ENCODE results near the gene GSG1L.

GSG1L gene

DNA sequence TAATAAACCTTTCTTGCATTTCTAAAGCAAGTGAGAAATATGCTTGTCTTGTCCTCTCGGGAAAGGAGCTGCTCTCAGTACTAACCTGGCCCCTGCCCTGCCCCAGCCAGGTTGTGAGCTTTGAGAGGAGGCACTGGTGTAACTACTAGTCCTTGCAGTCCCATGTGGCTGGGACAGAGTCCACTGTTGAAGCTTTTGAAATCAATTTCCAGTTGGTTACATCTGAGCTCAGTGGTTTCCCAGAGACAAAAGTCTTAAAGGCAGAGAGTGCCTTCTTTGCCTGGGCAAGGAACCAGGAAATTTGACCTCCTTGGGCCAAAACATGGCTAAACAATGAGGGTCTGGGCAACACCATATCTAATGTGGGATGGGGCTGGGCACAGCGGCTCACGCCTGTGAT lies 48.7 kb downstream of the GSG1L start:
- DNase-seq (ENCODE audit: low read depth): no peak

- no peak for DNase-seq (ENCODE audit: low read depth)
These were observed 49.6 kb downstream of the GSG1L start for GRCh38 chr16:28013878-28014277.

DNA sequence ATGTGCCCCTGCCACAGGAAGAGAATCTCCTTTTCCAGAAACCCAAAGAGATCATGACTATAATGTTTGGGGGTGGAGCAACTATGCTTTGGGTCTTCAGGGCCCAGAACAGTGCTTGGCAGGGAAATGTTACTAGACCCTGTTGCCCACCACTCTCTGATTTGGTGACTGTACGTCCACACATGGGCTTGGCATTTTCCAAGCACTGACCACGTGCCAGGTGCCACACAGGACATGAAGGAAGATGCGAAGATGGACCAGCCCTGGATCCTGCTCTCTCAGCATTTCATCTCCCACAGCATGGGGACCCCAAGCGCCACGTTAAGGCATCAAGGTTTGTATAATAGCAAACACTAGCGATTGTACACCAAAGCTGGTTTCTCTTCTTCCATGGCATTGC lies 50.1 kb downstream of the GSG1L start:
- no peak for DNase-seq (ENCODE audit: low read depth)

DNA sequence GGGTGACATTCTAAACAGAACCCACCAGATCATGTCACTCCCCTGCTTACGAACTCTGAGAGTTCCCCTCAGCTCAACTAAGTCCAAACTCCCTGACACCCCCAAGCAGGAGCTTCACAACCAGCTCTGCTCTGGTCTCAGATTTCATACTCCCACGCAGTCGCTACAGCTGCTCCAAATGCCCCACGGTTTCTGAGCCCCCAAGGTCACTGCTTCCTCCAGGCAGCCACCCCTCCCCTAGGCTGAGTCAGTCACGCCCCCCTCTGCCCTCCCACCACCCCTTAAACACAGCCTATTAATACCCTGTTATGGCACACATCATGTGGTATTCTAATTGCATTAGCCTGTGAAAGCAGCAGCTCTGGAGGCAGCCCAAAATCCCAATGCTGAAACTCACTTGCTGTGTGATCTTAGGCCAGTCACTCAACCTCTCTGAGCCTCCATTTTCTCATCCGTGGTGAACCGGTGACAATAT lies 51.5 kb downstream of the GSG1L start:
- DNase-seq (ENCODE audit: low read depth): no peak

- no peak for DNase-seq (ENCODE audit: low read depth)
These were observed 52.3 kb downstream of the GSG1L start for GRCh38 chr16:28011223-28011622.

DNA sequence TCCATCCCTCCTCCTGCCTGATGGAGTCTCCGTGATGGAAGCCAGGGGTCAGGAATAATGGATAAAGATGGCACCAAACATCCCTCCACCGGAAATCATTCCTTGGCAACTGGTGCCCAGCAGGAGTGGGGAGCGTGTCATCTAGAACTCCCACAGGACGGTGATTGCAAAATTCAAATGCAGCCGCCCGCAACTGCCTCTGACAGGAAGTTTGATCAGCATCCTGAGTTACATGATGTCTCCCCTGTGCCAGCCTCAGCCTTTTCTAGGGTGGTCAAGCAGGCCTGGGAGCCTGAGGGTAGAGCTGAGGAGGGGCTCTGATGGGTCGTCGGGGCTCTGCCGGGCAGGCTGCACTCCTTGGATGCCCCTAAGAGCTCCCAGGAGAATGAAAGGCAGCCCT lies 52.8 kb downstream of the GSG1L start:
- DNase-seq (ENCODE audit: low read depth): no peak

DNA sequence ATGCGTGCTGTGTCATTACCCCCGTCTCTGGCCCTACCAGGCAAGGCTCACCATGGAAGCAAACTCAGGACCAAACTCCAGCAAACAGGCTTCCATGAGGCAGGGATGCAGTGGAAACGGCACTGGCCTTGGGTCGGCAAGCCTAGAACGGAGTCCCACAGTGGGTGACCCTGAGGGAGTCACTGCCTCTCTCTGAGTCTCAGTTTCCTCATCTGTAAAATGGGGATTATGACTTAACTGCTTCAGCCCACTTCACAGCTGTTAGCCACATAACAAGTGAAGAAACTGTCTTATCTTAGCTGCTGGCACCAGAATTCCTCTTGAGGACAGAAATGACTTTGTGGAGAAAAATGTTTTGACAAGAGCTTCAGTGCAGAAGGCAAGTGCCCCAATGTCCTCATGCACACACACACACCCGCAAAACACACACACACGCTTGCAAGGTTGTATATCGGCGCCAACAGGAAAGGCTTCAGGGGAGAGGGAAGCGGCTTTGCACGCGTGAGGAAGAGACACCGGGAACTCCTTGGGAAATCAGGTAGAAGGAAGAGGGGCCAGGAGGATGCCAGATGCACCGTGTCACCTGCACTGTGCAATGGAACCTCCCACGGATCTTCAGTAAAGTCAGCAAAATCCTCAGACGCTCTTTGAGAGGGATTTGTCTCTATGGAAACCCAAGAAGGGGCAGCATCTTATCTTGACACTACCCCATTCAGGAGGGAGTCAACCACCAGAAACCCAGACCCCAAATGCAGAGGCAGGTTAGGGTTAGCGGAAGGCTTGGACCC lies 53.7 kb downstream of the GSG1L start:
- DNase-seq (ENCODE audit: low read depth): no peak

GRCh38 chr16:28003923-28004322 lies 59.6 kb downstream of the GSG1L start:
- DNase-seq (ENCODE audit: low read depth): no peak

DNA sequence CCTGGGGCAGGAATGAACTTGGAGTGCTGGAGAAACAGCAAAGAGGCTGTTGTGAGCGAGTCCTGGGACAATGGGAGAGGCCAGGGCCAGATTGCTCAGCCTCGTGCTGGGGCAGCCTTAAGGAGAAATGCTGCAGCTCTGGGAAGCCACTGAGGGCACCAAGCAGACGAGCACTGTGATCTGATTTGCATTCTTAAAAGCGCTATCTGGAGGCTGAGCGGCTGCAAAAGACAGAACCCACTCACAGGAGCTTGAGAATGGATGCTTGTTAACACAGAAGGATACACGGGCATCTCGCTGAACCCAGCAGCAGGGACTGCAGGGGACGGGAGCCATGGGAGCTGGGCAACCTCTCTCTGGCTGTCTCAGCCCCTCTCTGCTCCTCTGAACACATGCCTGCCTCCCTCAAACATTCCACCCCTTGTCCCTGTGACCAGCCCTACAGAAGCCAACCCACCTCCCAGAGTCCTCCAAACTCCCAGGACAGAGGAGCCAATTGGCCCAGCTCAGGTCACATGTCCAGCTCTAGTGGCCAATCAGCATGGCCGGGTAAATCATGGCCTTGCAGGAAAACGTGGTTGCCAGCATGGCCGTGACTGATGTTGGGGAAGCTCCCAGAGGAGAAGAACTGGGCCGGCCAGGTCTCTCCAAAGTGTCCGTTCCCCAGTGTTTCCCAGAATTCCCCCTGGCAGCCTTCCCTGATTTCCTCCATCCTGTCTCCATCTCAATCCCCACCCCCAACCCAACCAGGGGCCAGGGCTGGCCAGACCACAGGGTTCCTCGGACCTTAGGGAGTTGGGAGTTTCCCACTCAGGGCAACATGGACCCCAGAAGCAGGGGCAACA lies 60.3 kb downstream of the GSG1L start:
- DNase-seq (ENCODE audit: low read depth): no peak

GRCh38 chr16:28001642-28002041 lies 61.9 kb downstream of the GSG1L start:
- no peak for DNase-seq (ENCODE audit: low read depth)

- no peak for DNase-seq (ENCODE audit: low read depth)
These were observed 62.3 kb downstream of the GSG1L start for GRCh38 chr16:28001184-28001583.

DNA sequence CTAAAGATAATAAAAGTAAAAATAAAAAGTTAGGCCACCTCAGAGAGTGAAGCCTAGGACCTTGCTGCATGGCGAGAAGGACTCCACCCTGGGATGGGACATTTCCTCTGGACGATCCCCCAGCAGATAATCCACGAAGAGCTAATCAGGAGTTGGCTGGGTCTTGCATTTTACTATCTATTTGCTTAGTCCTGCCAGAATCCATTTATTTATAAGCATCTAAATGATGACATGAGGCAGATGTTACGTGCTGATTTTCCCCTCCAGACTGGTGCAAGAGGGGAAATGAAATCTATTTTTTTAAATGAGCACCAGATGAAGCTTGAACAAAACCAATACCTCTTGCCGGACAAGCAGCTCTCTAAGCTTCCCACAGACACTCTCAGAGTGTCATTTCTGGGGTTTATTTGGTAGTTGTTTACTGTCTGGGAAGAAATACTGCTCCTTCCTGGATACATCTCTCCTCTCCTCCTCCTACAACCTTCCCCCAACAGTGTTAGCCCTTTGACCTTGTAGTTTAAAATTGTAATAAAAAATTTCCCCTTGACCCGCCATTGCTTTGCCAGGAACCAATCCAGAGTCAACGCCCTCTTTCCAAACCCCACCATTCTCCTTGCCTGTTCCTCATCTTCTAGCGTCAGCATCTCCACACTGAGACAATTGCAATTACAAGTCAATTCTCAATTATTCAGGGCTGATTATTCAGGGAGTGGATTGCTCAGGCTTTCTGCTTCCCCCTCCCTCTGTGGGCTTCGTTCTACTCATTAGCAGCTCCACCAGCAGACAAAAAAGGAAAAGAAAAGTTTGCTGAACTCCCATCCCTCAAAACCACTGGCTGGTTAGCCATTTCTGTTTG lies 63.0 kb downstream of the GSG1L start:
- DNase-seq (ENCODE audit: low read depth): no peak

DNA sequence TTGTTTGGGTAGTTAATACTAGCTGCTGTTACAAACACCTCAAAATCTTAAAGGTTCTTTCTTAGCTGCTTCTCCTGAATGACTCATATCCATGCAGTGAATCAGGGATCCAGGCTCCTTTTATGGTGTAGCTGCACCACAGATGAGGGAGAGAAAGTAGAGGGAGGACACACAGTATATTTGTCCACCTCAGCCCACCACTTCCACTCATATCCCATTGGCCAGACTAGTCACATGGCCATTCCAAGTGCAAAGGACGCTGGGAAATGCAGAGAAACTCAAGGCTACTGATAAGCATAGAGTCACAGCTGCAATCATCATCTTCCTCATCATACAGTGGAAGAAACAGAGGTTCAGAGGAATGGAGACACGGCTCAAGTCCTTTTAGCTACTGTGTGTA lies 63.8 kb downstream of the GSG1L start:
- DNase-seq (ENCODE audit: low read depth): no peak

DNA sequence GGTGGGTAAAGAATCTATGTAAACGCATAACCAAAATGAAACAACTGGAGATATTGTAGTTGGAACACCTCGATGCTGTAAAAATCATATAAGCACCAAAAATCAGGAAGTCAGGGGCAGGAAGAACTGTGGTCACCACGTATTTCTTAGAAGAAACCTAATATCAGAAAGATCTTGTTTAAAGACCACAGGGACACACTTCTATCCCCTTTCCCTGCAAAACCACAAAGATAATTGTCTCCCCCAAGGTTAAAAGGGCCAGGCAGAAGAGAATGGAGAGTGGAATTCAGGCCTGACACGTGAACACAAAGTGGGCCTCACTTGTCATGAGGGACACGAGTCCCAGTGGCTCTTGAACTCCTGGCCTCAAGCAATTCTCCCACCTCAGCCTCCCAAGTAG lies 68.1 kb downstream of the GSG1L start:
- DNase-seq (ENCODE audit: low read depth): no peak

GRCh38 chr16:27994686-27995085 lies 68.8 kb downstream of the GSG1L start:
- no peak for DNase-seq (ENCODE audit: low read depth)

DNA sequence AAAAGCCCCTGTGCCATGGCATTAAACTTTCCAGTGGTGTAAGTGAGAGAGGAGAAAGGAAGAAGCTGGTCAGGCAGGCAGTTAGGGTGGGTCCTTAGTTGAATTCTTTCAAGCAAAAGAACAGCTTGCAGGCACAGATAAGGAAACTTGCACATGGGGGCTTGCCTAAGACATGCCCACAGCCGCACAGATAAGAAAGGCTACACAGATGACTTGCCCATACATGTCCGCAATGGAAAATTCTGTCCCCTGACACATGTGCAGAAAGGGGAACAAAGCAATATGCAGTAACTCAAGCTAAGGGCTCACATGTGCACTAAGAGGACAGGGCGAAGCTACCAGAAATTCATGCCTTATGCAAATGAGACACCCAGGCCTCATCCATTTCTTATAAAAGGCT lies 69.9 kb downstream of the GSG1L start:
- no peak for DNase-seq (ENCODE audit: low read depth)

GRCh38 chr16:27991876-27992275 lies 71.6 kb downstream of the GSG1L start:
- DNase-seq (ENCODE audit: low read depth): no peak

- DNase-seq (ENCODE audit: low read depth): no peak
These were observed 77.5 kb downstream of the GSG1L start for GRCh38 chr16:27985981-27986380.

DNA sequence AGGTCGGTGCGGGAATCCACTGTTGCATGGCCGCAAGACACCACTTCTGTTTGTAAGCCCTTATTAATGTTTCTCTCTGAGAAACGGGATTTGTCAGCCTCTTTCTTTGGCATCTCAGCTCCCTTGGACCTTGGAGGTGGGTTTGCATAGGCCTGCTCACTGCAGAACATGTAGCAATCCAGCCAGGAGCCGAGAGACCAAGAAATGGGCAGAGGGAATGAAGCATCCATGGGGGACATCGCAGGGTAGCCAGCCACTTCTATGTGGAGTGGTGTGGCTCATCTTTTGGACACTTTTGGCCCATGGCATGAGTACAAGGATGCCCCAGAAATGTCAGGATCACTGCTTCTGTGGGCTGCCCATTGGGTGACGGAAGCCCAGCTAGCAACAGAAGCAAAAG lies 79.4 kb downstream of the GSG1L start:
- no peak for DNase-seq (ENCODE audit: low read depth)

DNA sequence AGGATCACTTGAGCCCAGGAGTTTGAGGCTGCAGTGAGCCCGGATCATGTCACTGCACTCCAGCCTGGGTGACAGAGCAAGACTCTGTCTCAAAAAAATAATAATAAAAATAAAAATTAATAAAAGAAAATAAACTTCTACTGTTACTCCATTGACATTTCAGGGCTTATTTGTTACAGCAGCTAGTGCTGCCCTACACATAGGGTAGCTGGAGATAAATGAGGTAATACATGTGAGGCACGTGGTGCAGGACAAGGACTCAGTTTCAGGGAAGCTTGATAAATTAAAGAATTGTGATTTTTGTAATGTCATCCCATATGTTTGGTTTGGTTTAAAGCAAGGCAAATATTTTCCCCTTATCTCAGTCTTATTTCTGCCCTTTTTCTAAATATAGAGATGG lies 80.3 kb downstream of the GSG1L start:
- DNase-seq (ENCODE audit: low read depth): no peak

DNA sequence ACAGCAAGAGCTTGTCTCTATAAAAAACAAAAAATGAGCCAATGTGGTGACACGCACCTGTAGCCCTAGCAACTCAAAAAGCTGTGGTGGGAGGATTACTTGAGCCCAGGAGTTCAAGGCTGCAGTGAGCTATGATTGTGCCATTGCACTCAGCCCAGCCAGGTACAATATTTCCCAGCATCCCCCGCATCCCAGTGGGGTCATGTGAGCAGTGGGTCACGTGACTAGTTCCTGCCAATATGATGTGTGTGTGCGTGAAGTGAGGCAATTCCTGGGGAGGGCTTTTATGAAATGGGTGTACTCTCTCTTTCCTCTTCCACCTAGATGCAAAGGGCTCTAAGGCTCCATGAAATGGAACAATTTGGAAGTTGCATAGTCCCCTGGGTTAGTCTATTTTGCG lies 81.3 kb downstream of the GSG1L start:
- DNase-seq (ENCODE audit: low read depth): no peak

DNA sequence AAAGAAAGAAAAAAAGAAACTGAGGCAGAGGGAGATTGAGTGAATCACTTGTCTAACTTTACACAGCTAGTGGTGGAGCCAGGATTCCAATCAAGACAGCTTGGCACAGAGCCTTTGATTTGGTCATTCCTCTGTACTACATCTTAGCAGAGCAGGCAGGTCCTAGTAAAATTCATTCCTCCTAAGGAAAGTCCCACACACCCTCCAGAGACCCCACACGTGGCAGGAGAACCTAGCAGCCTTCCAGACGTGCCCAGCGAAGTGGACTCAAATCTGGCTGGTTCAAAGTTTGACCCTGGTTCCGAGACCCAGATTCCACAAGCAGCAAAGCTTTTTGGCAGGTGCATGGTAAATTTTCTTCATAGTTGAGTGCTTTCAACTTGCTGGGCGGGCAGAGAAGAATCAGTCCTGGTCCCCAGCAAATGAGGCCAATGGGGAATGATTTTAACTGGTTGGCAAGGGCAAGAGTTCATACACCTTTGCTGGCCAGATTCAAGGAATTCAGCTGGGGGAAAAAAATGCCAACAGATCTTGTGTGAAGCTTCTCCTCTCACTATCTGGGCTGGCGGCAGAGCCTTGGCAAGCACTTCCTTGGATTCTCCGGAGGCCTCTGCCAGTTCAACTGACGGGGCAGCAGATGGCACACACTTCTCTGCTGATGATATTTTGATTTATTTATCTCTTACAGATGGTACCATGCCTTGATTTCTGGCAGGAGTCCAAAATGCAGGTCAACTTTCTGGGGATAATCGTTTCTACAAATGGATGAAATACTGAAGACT lies 82.4 kb downstream of the GSG1L start:
- DNase-seq (ENCODE audit: low read depth): no peak

Data from stimulated activated CD8-positive, alpha-beta memory T cell treated with anti-CD3 and anti-CD28 coated beads, Interleukin-15, amount 100 ng/mL, for 24 hours (primary cell).